ENCODE results near the gene HORMAD1. TPM values are rescaled to one million over a fixed set of nuclear protein-coding genes. Genes with fewer than 3 reads are reported as not detected.

The HORMAD1 gene
- total and polyA plus RNA-seq, 2 of the 13 experiments (the other 11 are each of a cell fraction or from before 2014, with no cell fraction given) = not detected

DNA sequence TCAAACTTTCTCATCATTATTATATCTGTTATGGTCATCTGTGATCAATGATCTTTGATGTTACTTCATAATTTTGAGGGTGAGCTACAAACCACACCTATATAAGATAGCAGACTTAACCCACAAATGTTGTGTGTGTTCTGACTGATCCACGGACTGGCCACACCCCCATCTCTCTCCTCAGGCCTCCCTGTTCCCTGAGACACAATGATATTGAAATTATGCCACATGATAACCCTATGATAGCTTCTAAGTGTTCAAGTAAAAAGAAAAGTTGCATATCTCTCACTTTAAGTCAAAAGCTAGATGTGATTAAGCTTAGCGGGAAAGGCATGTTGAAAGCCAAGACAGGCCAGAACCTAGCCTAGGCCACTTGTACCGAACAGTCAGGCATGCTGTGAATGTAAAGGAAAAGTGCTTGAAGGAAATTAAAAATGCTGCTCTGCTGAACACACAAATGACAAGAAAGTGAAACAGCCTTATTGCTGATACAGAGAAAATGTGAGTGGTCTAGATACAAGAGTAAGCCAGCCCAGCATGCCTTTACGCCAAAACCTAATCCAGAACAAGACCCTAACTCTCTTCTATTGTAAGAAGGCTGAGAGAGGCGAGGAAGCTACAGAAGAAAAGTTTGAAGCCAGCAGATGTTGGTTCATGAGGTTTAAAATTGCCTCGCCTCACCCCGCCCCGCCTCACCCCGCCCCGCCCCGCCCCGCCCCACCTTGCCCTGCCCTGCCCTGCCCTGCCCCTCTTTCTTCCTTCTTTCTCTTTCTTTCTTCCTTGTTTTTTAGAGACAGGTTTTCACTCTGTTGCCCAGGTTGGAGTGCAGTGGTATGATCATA lies 28.4 kb upstream of the HORMAD1 start:
- no peak overlapping the region for H3K4me3 ChIP-seq (replicated peaks in 1 of 3; ENCODE audit: insufficient read depth in 1 of 3, low read depth in 2 of 3, low read length in 3 of 3)
- FAIRE-seq (no peak), DNase-seq (ENCODE audit: low spot score) (no peak), ATAC-seq (no peak)
- H3K4me1 ChIP-seq (ENCODE audit: insufficient read depth, low read length) = no peaks in the 10 kb centered on the region
- H3K36me3 ChIP-seq (replicated peaks in 1 of 2; ENCODE audit: control insufficient read depth in 1 of 2, insufficient read depth in 2 of 2, low read length in 2 of 2) = no peaks in the 10 kb centered on the region
- POLR2A ChIA-PET = no interaction called here
- no peaks in the 10 kb centered on the region for H3K27me3 ChIP-seq (ENCODE audit: control insufficient read depth in 1 of 2, insufficient read depth in 2 of 2, low read length in 2 of 2)
- 79% methylated on average over 12 of the region's 12 CpGs for WGBS (ENCODE audit: low lambda C conversion rate)
- H2AFZ ChIP-seq (ENCODE audit: low read length) = no peak overlapping the region
- no peaks in the 10 kb centered on the region for H4K20me1 ChIP-seq (ENCODE audit: insufficient read depth, low read length)
- H3K9me3 ChIP-seq (ENCODE audit: low read length) = no peaks in the 10 kb centered on the region
- H3K9ac ChIP-seq (ENCODE audit: insufficient read depth, low read depth, low read length) = no peak overlapping the region
- no peaks in the 10 kb centered on the region for H3K79me2 ChIP-seq (ENCODE audit: insufficient read depth, low read length)
- intact Hi-C loops (cut with micrococcal nuclease; ENCODE audit: unreplicated experiment) = no loop called here
- H3K27ac ChIP-seq (ENCODE audit: extremely low read length, insufficient read depth, low read length) = no peak overlapping the region
- BruUV-seq (replicated peaks) = no TSS peak
- CTCF ChIA-PET (ENCODE audit: low intra/inter-chr PET ratio, low total read pairs) = no interaction called here
- no peak overlapping the region for H3K4me2 ChIP-seq (ENCODE audit: low read depth, low read length)
- TF ChIP-seq MYNN (CRISPR knock-in tag; IDR thresholded peaks at IDR 0.05; ENCODE audit: low read depth) = no peak
- peak in 1 of 2 experiments; percentile 10; a peak in 1 of 4 replicates for TF ChIP-seq MAFK (conservative IDR thresholded peaks at IDR 0.05 in 1 of 2, IDR thresholded peaks at IDR 0.05 in 1 of 2; ENCODE audit: low read length in 2 of 2)
- in situ Hi-C loops (cut with HindIII; ENCODE audit: extremely low pct_ligation_motif_present, low pct_unique_long_range_greater_than_20kb) = no loop called here

DNA sequence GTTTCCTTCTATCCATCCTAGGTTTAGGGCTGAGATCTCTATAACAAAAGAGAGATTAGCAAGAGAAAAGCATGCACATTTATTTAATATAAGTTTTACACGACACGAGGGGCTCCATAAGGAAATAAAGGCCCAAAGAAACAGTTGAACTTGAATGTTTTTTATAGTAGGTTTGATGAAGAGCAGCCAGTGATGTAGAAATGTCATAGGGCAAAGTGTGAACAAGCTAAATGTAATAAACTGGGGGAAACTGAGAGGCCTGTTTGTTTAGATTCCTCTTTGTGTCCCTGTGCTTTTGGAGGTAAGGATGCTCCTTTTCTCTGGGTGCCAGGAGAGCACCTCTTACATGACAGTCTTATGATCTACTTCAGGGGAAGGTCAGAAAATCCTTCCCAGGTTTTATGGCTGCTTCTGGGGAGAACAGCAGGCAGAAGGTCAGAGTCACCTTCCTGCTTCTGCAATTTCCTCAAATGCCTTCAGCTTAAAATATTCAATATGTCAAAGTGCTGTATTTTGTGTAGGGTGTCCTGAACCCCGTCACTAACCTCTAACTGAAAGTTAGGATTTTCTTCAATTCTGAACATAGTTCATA lies 9.5 kb upstream of the HORMAD1 start:
- no peak for ATAC-seq
- H3K27ac ChIP-seq (ENCODE audit: extremely low read length, insufficient read depth, low read length) = no peak overlapping the region
- intact Hi-C loops (cut with micrococcal nuclease; ENCODE audit: unreplicated experiment) (no loop called here), in situ Hi-C loops (cut with HindIII; ENCODE audit: extremely low pct_ligation_motif_present, low pct_unique_long_range_greater_than_20kb) (no loop called here)
- no peaks in the 10 kb centered on the region for H3K79me2 ChIP-seq (ENCODE audit: insufficient read depth, low read length)
- POLR2A ChIA-PET = no interaction called here
- no peaks in the 10 kb centered on the region for H3K9me3 ChIP-seq (ENCODE audit: low read length)
- H2AFZ ChIP-seq (ENCODE audit: low read length) = no peak overlapping the region
- no peak for FAIRE-seq
- no peak overlapping the region for H3K4me3 ChIP-seq (replicated peaks in 1 of 3; ENCODE audit: insufficient read depth in 1 of 3, low read depth in 2 of 3, low read length in 3 of 3)
- no peak for DNase-seq (ENCODE audit: low spot score)
- WGBS (ENCODE audit: low lambda C conversion rate) = 40% methylated on average over 3 of the region's 3 CpGs
- TF ChIP-seq, protein P1, sequence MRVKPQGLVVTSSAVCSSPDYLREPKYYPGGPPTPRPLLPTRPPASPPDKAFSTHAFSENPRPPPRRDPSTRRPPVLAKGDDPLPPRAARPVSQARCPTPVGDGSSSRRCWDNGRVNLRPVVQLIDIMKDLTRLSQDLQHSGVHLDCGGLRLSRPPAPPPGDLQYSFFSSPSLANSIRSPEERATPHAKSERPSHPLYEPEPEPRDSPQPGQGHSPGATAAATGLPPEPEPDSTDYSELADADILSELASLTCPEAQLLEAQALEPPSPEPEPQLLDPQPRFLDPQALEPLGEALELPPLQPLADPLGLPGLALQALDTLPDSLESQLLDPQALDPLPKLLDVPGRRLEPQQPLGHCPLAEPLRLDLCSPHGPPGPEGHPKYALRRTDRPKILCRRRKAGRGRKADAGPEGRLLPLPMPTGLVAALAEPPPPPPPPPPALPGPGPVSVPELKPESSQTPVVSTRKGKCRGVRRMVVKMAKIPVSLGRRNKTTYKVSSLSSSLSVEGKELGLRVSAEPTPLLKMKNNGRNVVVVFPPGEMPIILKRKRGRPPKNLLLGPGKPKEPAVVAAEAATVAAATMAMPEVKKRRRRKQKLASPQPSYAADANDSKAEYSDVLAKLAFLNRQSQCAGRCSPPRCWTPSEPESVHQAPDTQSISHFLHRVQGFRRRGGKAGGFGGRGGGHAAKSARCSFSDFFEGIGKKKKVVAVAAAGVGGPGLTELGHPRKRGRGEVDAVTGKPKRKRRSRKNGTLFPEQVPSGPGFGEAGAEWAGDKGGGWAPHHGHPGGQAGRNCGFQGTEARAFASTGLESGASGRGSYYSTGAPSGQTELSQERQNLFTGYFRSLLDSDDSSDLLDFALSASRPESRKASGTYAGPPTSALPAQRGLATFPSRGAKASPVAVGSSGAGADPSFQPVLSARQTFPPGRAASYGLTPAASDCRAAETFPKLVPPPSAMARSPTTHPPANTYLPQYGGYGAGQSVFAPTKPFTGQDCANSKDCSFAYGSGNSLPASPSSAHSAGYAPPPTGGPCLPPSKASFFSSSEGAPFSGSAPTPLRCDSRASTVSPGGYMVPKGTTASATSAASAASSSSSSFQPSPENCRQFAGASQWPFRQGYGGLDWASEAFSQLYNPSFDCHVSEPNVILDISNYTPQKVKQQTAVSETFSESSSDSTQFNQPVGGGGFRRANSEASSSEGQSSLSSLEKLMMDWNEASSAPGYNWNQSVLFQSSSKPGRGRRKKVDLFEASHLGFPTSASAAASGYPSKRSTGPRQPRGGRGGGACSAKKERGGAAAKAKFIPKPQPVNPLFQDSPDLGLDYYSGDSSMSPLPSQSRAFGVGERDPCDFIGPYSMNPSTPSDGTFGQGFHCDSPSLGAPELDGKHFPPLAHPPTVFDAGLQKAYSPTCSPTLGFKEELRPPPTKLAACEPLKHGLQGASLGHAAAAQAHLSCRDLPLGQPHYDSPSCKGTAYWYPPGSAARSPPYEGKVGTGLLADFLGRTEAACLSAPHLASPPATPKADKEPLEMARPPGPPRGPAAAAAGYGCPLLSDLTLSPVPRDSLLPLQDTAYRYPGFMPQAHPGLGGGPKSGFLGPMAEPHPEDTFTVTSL (CRISPR knock-in tag; IDR thresholded peaks at IDR 0.05; ENCODE audit: borderline replicate concordance) = no peak
- CTCF ChIA-PET (ENCODE audit: low intra/inter-chr PET ratio, low total read pairs) = no interaction called here
- H4K20me1 ChIP-seq (ENCODE audit: insufficient read depth, low read length) = no peaks in the 10 kb centered on the region
- BruUV-seq (replicated peaks) = no TSS peak
- H3K9ac ChIP-seq (ENCODE audit: insufficient read depth, low read depth, low read length) = no peak overlapping the region
- no peak overlapping the region for H3K4me2 ChIP-seq (ENCODE audit: low read depth, low read length)
- H3K27me3 ChIP-seq (ENCODE audit: control insufficient read depth in 1 of 2, insufficient read depth in 2 of 2, low read length in 2 of 2) = no peaks in the 10 kb centered on the region
- H3K36me3 ChIP-seq (replicated peaks in 1 of 2; ENCODE audit: control insufficient read depth in 1 of 2, insufficient read depth in 2 of 2, low read length in 2 of 2) = no peaks in the 10 kb centered on the region
- H3K4me1 ChIP-seq (ENCODE audit: insufficient read depth, low read length) = no peaks in the 10 kb centered on the region

Data from HepG2 (cell line).